HepG2 (cell line): ENCODE results near the gene ZNF567. TPM values are rescaled to one million over a fixed set of nuclear protein-coding genes. Genes with fewer than 3 reads are reported as not detected.

Experiments used
- ATAC-seq: fragments of 200-7000 bp; cut with Tn5 transposase; 3 replicates; pipeline ENCODE4 v1.9.1; 2020; ENCODE audit warnings: mild to moderate bottlenecking, moderate library complexity
- BruUV-seq: library from RNA; stranded (reverse); fragments of 400-500 nt; replicated peaks from 2 replicates; lab custom pipeline; 2021; lab: Mats Ljungman, UMichigan
- CTCF ChIA-PET: fragments of 300-600 bp; formaldehyde crosslinking; extraction: SDS; loops from one replicate; lab custom pipeline; 2021; ENCODE audit warnings: low total read pairs, inconsistent platforms, low intra/inter-chr PET ratio; lab: Yijun Ruan, JAX
- POLR2A ChIA-PET: fragments of 350-600 bp; sonication (Branson Sonifier 250); formaldehyde crosslinking; loops from one replicate; lab custom pipeline; 2020; ENCODE audit warnings: antibody characterized with exemption, inconsistent platforms; lab: Yijun Ruan, JAX
- DNase-seq: peaks from one replicate; pipeline ENCODE4 v3.0.0-alpha.2; 2015; ENCODE audit warnings: low spot score
- FAIRE-seq: peaks from 3 replicates; lab custom pipeline; 2011; peaks lifted over from hg19 to GRCh38; lab: Jason Lieb, UNC
- H2AFZ ChIP-seq: one replicate; pipeline ENCODE4 v1.6.1; 2011; ENCODE audit warnings: low read length, inconsistent platforms
- H3K27ac ChIP-seq: fragments of 300-600 bp; 3 replicates; pipeline ENCODE4 v1.8.0; 2011; ENCODE audit warnings: mixed run types, mild to moderate bottlenecking, mixed read lengths, low read length, inconsistent platforms; ENCODE audit not compliant: insufficient read depth; ENCODE audit errors: extremely low read length
- H3K27me3 ChIP-seq, 2 experiments: fragments of 200-600 bp in 1 of 2; 2 replicates in 1 of 2; 3 replicates in 1 of 2; pipeline versions ENCODE4 v1.6.0 to v1.8.0; 2011; ENCODE audit warnings: low read length in 2 of 2, mild to moderate bottlenecking in 2 of 2, moderate library complexity in 2 of 2, inconsistent platforms in 1 of 2; ENCODE audit not compliant: insufficient read depth in 2 of 2, control insufficient read depth in 1 of 2
- H3K36me3 ChIP-seq, 2 experiments: fragments of 200-600 bp in 1 of 2; replicated peaks in 1 of 2; 2 replicates in 1 of 2; 3 replicates in 1 of 2; pipeline versions ENCODE4 v1.5.1 to v1.8.0; 2011; ENCODE audit warnings: low read length in 2 of 2, inconsistent platforms in 1 of 2; ENCODE audit not compliant: insufficient read depth in 2 of 2, control insufficient read depth in 1 of 2
- H3K4me1 ChIP-seq: 2 replicates; pipeline ENCODE4 v1.5.1; 2012; ENCODE audit warnings: low read length, inconsistent platforms; ENCODE audit not compliant: insufficient read depth
- H3K4me2 ChIP-seq: 2 replicates; pipeline ENCODE4 v1.6.0; 2011; ENCODE audit warnings: low read depth, low read length, inconsistent platforms
- H3K4me3 ChIP-seq, 3 experiments: fragments of 200-600 bp in 1 of 3; sonication (generic), shearing (Covaris generic) in 1 of 3; replicated peaks in 1 of 3; 2 replicates each; pipeline ENCODE4 v1.5.1; 2011 to 2016; ENCODE audit warnings: low read length in 3 of 3, inconsistent platforms in 2 of 3, low read depth in 2 of 3, mild to moderate bottlenecking in 2 of 3, control low read depth in 1 of 3, mixed read lengths in 1 of 3; ENCODE audit not compliant: insufficient read depth in 1 of 3
- H3K79me2 ChIP-seq: one replicate; pipeline ENCODE4 v1.6.1; 2011; ENCODE audit warnings: low read length, inconsistent platforms; ENCODE audit not compliant: insufficient read depth
- H3K9ac ChIP-seq: 2 replicates; pipeline ENCODE4 v1.6.0; 2011; ENCODE audit warnings: mild to moderate bottlenecking, low read depth, low read length, inconsistent platforms; ENCODE audit not compliant: insufficient read depth
- H3K9me3 ChIP-seq: 2 replicates; pipeline ENCODE4 v1.5.1; 2012; ENCODE audit warnings: mild to moderate bottlenecking, low read length
- H4K20me1 ChIP-seq: 2 replicates; pipeline ENCODE4 v1.6.0; 2011; ENCODE audit warnings: inconsistent platforms, mild to moderate bottlenecking, low read length, moderate library complexity; ENCODE audit not compliant: insufficient read depth
- PHF5A ChIP-seq: IDR thresholded peaks from one replicate; pipeline ENCODE4 v1.6.1; 2018; ENCODE audit warnings: low read depth, missing genetic modification reagents; ENCODE audit not compliant: unreplicated experiment
- ZNF274 ChIP-seq: sonication (generic); formaldehyde crosslinking; IDR thresholded peaks from 2 replicates; pipeline ENCODE4 v1.5.1; 2020; ENCODE audit warnings: mild to moderate bottlenecking, missing genetic modification reagents
- ZNF512 ChIP-seq: sonication (generic); formaldehyde crosslinking; IDR thresholded peaks from 2 replicates; pipeline ENCODE4 v1.4.0; 2020; ENCODE audit warnings: mild to moderate bottlenecking, missing genetic modification reagents
- WGBS: methylation state at CpG from one replicate; pipeline ENCODE4 v1.1.6; 2017; ENCODE audit warnings: low lambda C conversion rate; 5-methylcytosine and 5-hydroxymethylcytosine counted together
- in situ Hi-C: cut with HindIII; loops from 2 replicates; pipeline ENCODE4 v1.10.0; 2017; ENCODE audit warnings: low pct_unique_long_range_greater_than_20kb; ENCODE audit not compliant: extremely low pct_ligation_motif_present
- intact Hi-C: fragments of 100-400 bp; cut with micrococcal nuclease; formaldehyde crosslinking; loops from one replicate; pipeline ENCODE4 v1.10.0; 2022; ENCODE audit not compliant: unreplicated experiment
- polyA plus RNA-seq, 8 experiments: library from polyadenylated mRNA; depleted of rRNA in 3 of 8; stranded (reverse) in 7 of 8; unstranded in 1 of 8; fragments of >200 nt; fragmentation: Illumina TruSeq in 4 of 8; extraction: Trizol in 4 of 8; gene quantifications; 2 replicates each; pipeline versions ENCODE4 v1.2.1 to v1.2.3, GENCODE V29; 2011 to 2016; ENCODE audit warnings: low read depth in 4 of 8, missing spikeins in 1 of 8, mixed read lengths in 1 of 8; ENCODE audit not compliant: insufficient read depth in 1 of 8
- total RNA-seq, 5 experiments: library from RNA; depleted of rRNA; stranded (reverse); fragments of >200 nt; fragmentation: Illumina TruSeq; extraction: Trizol; gene quantifications; 2 replicates each; pipeline ENCODE4 v1.2.3, GENCODE V29; 2016; ENCODE audit warnings: low read depth in 1 of 5

Gene ZNF567
- total and polyA plus RNA-seq, 2 of the 13 experiments (the other 11 are each of a cell fraction or from before 2014, with no cell fraction given), result 3.1 to 6.8 TPM

DNA sequence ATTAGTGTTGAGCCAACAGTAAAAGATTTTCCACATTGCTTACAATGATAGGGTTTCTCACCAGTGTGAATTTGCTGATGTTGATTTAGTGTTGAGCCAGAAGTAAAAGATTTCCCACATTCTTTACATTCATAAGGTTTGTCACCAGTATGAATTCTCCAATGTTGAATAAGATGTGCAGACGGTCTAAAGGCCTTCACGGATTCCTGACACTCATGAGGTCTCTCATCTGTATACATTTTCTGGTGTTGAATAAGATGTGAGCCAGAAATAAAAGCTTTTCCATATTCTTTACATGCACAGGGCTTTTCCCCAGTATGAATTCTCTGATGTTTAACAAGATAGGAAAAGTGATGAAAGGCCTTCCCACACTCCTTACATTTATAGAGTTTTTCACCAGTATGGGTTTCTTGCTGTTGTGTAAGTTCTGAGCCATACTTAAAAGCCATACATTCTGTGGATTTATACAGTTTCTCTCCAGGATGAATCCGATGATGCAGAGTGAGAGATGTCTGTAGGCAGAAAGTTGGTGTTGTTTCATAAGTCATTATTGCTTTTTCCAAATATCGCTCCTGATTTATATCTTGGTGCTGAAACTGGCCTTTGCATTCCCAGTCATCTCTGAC lies 62.8 kb downstream of the ZNF567 start:
- TF ChIP-seq ZNF274 (CRISPR knock-in tag), result peak; percentile 69; the same call in 1 of the 2 replicates
- TF ChIP-seq PHF5A, result no peak
- TF ChIP-seq ZNF512 (CRISPR knock-in tag), result no peak
- no peak overlapping the region for H3K4me2 ChIP-seq
- no peak for DNase-seq
- no peaks in the 10 kb centered on the region for H3K79me2 ChIP-seq
- 97% methylated on average over 4 of the region's 4 CpGs for WGBS
- in situ Hi-C loops, result no loop called here
- no peaks in the 10 kb centered on the region for H3K27me3 ChIP-seq
- H3K27ac ChIP-seq, result no peak overlapping the region
- no peak overlapping the region for H2AFZ ChIP-seq
- intact Hi-C loops, result no loop called here
- no TSS peak for BruUV-seq
- no peak for ATAC-seq
- H3K9me3 ChIP-seq, result peaks cover 99% of the 10 kb centered on the region
- ChIA-PET POLR2A (no interaction called here), CTCF (no interaction called here)
- no peaks in the 10 kb centered on the region for H3K4me1 ChIP-seq
- no peaks in the 10 kb centered on the region for H4K20me1 ChIP-seq
- FAIRE-seq, result no peak
- H3K36me3 ChIP-seq, result peaks cover 13 to 51% of the 10 kb centered on the region in 2 experiments
- H3K9ac ChIP-seq, result no peak overlapping the region
- no peak overlapping the region for H3K4me3 ChIP-seq

Other genes starting within 250 kb of the ZNF567 start
- 13.7 and 19.0 TPM in 2 replicates for gene ZNF566, start 198.1 kb upstream of the ZNF567 start, total RNA-seq (2016; rRNA removed; fragmentation: Illumina TruSeq; extraction: Trizol)
- 4.8 and 5.9 TPM in 2 replicates for gene ZNF566, start 198.1 kb upstream of the ZNF567 start, polyA plus RNA-seq (2011; rRNA removed)
- 10.5 and 19.9 TPM in 2 replicates for gene ZNF260, start 159.3 kb upstream of the ZNF567 start, total RNA-seq (2016; rRNA removed; fragmentation: Illumina TruSeq; extraction: Trizol)
- 2.8 and 3.1 TPM in 2 replicates for gene ZNF260, start 159.3 kb upstream of the ZNF567 start, polyA plus RNA-seq (2011; rRNA removed)
- 9.3 and 14.2 TPM in 2 replicates for gene ZNF529, start 114.3 kb upstream of the ZNF567 start, total RNA-seq (2016; rRNA removed; fragmentation: Illumina TruSeq; extraction: Trizol)
- gene ZNF529, start 114.3 kb upstream of the ZNF567 start, polyA plus RNA-seq (2011; rRNA removed), result 10.6 and 10.7 TPM in 2 replicates
- 6.3 and 6.8 TPM in 2 replicates for gene ZNF382, start 82.3 kb upstream of the ZNF567 start, total RNA-seq (2016; rRNA removed; fragmentation: Illumina TruSeq; extraction: Trizol)
- 2.3 and 3.1 TPM in 2 replicates for gene ZNF382, start 82.3 kb upstream of the ZNF567 start, polyA plus RNA-seq (2011; rRNA removed)
- 2.4 and 3.2 TPM in 2 replicates for gene ZNF461, start 20.8 kb upstream of the ZNF567 start, total RNA-seq (2016; rRNA removed; fragmentation: Illumina TruSeq; extraction: Trizol)
- 1.6 and 1.7 TPM in 2 replicates for gene ZNF461, start 20.8 kb upstream of the ZNF567 start, polyA plus RNA-seq (2011; rRNA removed)
- 6.6 and 11.4 TPM in 2 replicates for gene ZNF850, start 85.2 kb downstream of the ZNF567 start, total RNA-seq (2016; rRNA removed; fragmentation: Illumina TruSeq; extraction: Trizol)
- 0.78 and 0.81 TPM in 2 replicates for gene ZNF850, start 85.2 kb downstream of the ZNF567 start, polyA plus RNA-seq (2011; rRNA removed)
- gene ZNF790, start 150.8 kb downstream of the ZNF567 start, total RNA-seq (2016; rRNA removed; fragmentation: Illumina TruSeq; extraction: Trizol), result 5.3 and 8.5 TPM in 2 replicates
- gene ZNF790, start 150.8 kb downstream of the ZNF567 start, polyA plus RNA-seq (2011; rRNA removed), result 1.3 and 1.4 TPM in 2 replicates
- gene ZNF345, start 163.3 kb downstream of the ZNF567 start, total RNA-seq (2016; rRNA removed; fragmentation: Illumina TruSeq; extraction: Trizol), result 2.9 and 3.0 TPM in 2 replicates
- 2.6 TPM in 2 replicates for gene ZNF345, start 163.3 kb downstream of the ZNF567 start, polyA plus RNA-seq (2011; rRNA removed)
- 0.86 and 1.6 TPM in 2 replicates for gene ZNF829, start 228.7 kb downstream of the ZNF567 start, total RNA-seq (2016; rRNA removed; fragmentation: Illumina TruSeq; extraction: Trizol)
- gene ZNF829, start 228.7 kb downstream of the ZNF567 start, polyA plus RNA-seq (2011; rRNA removed), result 0.10 and 0.15 TPM in 2 replicates
- 1.00 and 1.9 TPM in 2 replicates for gene ZNF568, start 228.7 kb downstream of the ZNF567 start, total RNA-seq (2016; rRNA removed; fragmentation: Illumina TruSeq; extraction: Trizol)
- gene ZNF568, start 228.7 kb downstream of the ZNF567 start, polyA plus RNA-seq (2011; rRNA removed), result 0.15 and 0.22 TPM in 2 replicates